HCT116 (cell line): ENCODE data around the gene SYNJ2. TPM values are rescaled to one million over a fixed set of nuclear protein-coding genes. Genes with fewer than 3 reads are reported as not detected.

Experiments used
- ATAC-seq: fragments of 200-7000 bp; cut with Tn5 transposase; 2 replicates; pipeline ENCODE4 v1.9.1; 2020; ENCODE audit warnings: mild to moderate bottlenecking, moderate library complexity
- BruUV-seq: library from RNA; stranded (reverse); fragments of 400-500 nt; replicated peaks from 2 replicates; lab custom pipeline; 2021; lab: Mats Ljungman, UMichigan
- CTCF ChIA-PET: fragments of 300-600 bp; sonication (Branson Sonifier 250); formaldehyde crosslinking; loops from one replicate; lab custom pipeline; 2021; ENCODE audit warnings: antibody characterized with exemption; lab: Charles Lee
- POLR2A ChIA-PET: fragments of 300-600, 350-600 bp; sonication (Branson Sonifier 250); formaldehyde crosslinking; loops from one replicate; lab custom pipeline; 2021; ENCODE audit warnings: antibody characterized with exemption; lab: Charles Lee
- RAD21 ChIA-PET, 2 experiments: fragments of 300-600 bp; sonication (Branson Sonifier 250); formaldehyde crosslinking; loops; one replicate each; lab custom pipeline; 2023; ENCODE audit warnings: low total read pairs in 2 of 2; ENCODE audit not compliant: uncharacterized antibody in 2 of 2, unreplicated experiment in 2 of 2, low non-redundant PET in 1 of 2; lab: Charles Lee
- DNase-seq: peaks from one replicate; pipeline ENCODE4 v3.0.0-alpha.2; 2010; ENCODE audit warnings: low read depth, low spot score
- H2AFZ ChIP-seq: fragments of 200-600 bp; shearing (Covaris generic), sonication (generic); 2 replicates; pipeline ENCODE4 v1.6.1; 2017; ENCODE audit warnings: low read depth, mixed run types, mixed read lengths, antibody characterized with exemption, low read length; ENCODE audit not compliant: poor library complexity, severe bottlenecking
- H3K27ac ChIP-seq: 2 replicates; pipeline ENCODE4 v1.5.1; 2012; ENCODE audit warnings: low read depth, low read length
- H3K27me3 ChIP-seq: fragments of 200-600 bp; sonication (generic); 2 replicates; pipeline ENCODE4 v1.6.1; 2016; ENCODE audit warnings: mixed run types, low read length, mixed read lengths; ENCODE audit not compliant: insufficient read depth
- H3K36me3 ChIP-seq, 2 experiments: fragments of 200-500 bp in 1 of 2; fragments of 200-600 bp in 1 of 2; sonication (Bioruptor generic) in 1 of 2; sonication (generic) in 1 of 2; 2 replicates each; pipeline versions ENCODE4 v1.5.1 to v1.6.1; 2014 to 2016; ENCODE audit warnings: low read length in 2 of 2, inconsistent platforms in 1 of 2, mixed read lengths in 1 of 2, mixed run types in 1 of 2; ENCODE audit not compliant: insufficient read depth in 2 of 2, control insufficient read depth in 1 of 2
- H3K4me1 ChIP-seq, 2 experiments: fragments of 200-600 bp in 1 of 2; sonication (generic) in 1 of 2; 2 replicates each; pipeline versions ENCODE4 v1.5.1 to v1.6.1; 2012 to 2017; ENCODE audit warnings: low read length in 2 of 2, inconsistent platforms in 1 of 2, mild to moderate bottlenecking in 1 of 2, mixed read lengths in 1 of 2, mixed run types in 1 of 2, moderate library complexity in 1 of 2; ENCODE audit not compliant: insufficient read depth in 2 of 2, control insufficient read depth in 1 of 2
- H3K4me2 ChIP-seq: fragments of 200-600 bp; sonication (generic); 2 replicates; pipeline ENCODE4 v1.6.1; 2017; ENCODE audit warnings: mixed run types, low read length, mixed read lengths
- H3K4me3 ChIP-seq, 2 experiments: fragments of 200-600 bp in 1 of 2; sonication (generic) in 1 of 2; replicated peaks in 1 of 2; 2 replicates each; pipeline ENCODE4 v1.5.1; 2011 to 2016; ENCODE audit warnings: low read length in 2 of 2, control low read depth in 1 of 2, low read depth in 1 of 2, mild to moderate bottlenecking in 1 of 2, mixed read lengths in 1 of 2, mixed run types in 1 of 2
- H3K79me2 ChIP-seq: fragments of 200-600 bp; sonication (generic); 2 replicates; pipeline ENCODE4 v1.6.1; 2017; ENCODE audit warnings: mild to moderate bottlenecking, mixed run types, low read length, moderate library complexity, mixed read lengths; ENCODE audit not compliant: insufficient read depth
- H3K9ac ChIP-seq: fragments of 200-600 bp; sonication (generic); 2 replicates; pipeline ENCODE4 v1.6.1; 2016; ENCODE audit warnings: low read length, mixed read lengths
- H3K9me2 ChIP-seq: fragments of 200-600 bp; sonication (generic), shearing (Covaris generic); 2 replicates; pipeline ENCODE4 v1.6.1; 2017; ENCODE audit warnings: mixed run types, mild to moderate bottlenecking, moderate library complexity; ENCODE audit not compliant: insufficient read depth
- H3K9me3 ChIP-seq, 2 experiments: fragments of 200-500 bp in 1 of 2; fragments of 200-600 bp in 1 of 2; sonication (Bioruptor generic) in 1 of 2; sonication (generic) in 1 of 2; 2 replicates each; pipeline ENCODE4 v1.6.1; 2014 to 2017; ENCODE audit warnings: low read length in 2 of 2, mixed read lengths in 2 of 2, inconsistent platforms in 1 of 2, low read depth in 1 of 2, mild to moderate bottlenecking in 1 of 2, mixed run types in 1 of 2, moderate library complexity in 1 of 2; ENCODE audit not compliant: control insufficient read depth in 1 of 2, insufficient read depth in 1 of 2
- H4K20me1 ChIP-seq: fragments of 200-600 bp; sonication (generic), shearing (Covaris generic); 2 replicates; pipeline ENCODE4 v1.6.1; 2017; ENCODE audit warnings: mixed run types, mild to moderate bottlenecking, moderate library complexity; ENCODE audit not compliant: insufficient read depth
- EGR1 ChIP-seq: IDR thresholded peaks from 2 replicates; pipeline ENCODE4 v1.6.1; 2012; ENCODE audit warnings: low read depth
- EZH2 ChIP-seq: fragments of 200-600 bp; sonication (generic); IDR thresholded peaks from 2 replicates; pipeline ENCODE4 v1.6.1; 2017; ENCODE audit warnings: antibody characterized with exemption, mixed run types
- JUND ChIP-seq: IDR thresholded peaks from 2 replicates; pipeline ENCODE4 v1.6.1; 2012
- POLR2A ChIP-seq: IDR thresholded peaks from 2 replicates; pipeline ENCODE4 v1.7.0; 2011; ENCODE audit warnings: borderline replicate concordance; ENCODE audit not compliant: insufficient read depth, insufficient read length; ENCODE audit errors: extremely low read depth
- RAD21 ChIP-seq: IDR thresholded peaks from 2 replicates; pipeline ENCODE4 v1.6.1; 2012; ENCODE audit warnings: low read depth, mild to moderate bottlenecking
- SIN3A ChIP-seq: IDR thresholded peaks from 2 replicates; pipeline ENCODE4 v1.6.1; 2012; ENCODE audit warnings: low read depth
- SP1 ChIP-seq: IDR thresholded peaks from 2 replicates; pipeline ENCODE4 v1.6.1; 2012; ENCODE audit warnings: low read depth
- SRF ChIP-seq: IDR thresholded peaks from 2 replicates; pipeline ENCODE4 v1.6.1; 2012; ENCODE audit warnings: low read depth
- ZFX ChIP-seq: fragments of 450-650 bp; IDR thresholded peaks from 2 replicates; pipeline ENCODE4 v1.6.1; 2017
- intact Hi-C: fragments of 100-400 bp; cut with micrococcal nuclease; formaldehyde crosslinking; loops from 2 replicates; pipeline ENCODE4 v1.10.0; 2022
- total RNA-seq: library from RNA; stranded (reverse); gene quantifications from one replicate; pipeline ENCODE4 v1.2.1, GENCODE V29; 2021; ENCODE audit not compliant: unreplicated experiment
- TF ChIP-seq, protein P1 (sequence below): IDR thresholded peaks from 2 replicates; pipeline ENCODE4 v1.6.1; 2012; ENCODE audit warnings: low read depth
- TF ChIP-seq, protein P2 (sequence below), 3 experiments: fragments of 200-600 bp in 1 of 3; sonication (generic) in 1 of 3; IDR thresholded peaks in 2 of 3; conservative IDR thresholded peaks in 1 of 3; 2 replicates each; pipeline ENCODE4 v1.5.1; 2012 to 2017; ENCODE audit warnings: low read depth in 2 of 3, low read length in 2 of 3, antibody characterized with exemption in 1 of 3, borderline replicate concordance in 1 of 3, control low read depth in 1 of 3, mild to moderate bottlenecking in 1 of 3, mixed read lengths in 1 of 3, mixed run types in 1 of 3, moderate library complexity in 1 of 3; ENCODE audit not compliant: insufficient read depth in 1 of 3
- TF ChIP-seq, protein P3 (sequence below): IDR thresholded peaks from 2 replicates; pipeline ENCODE4 v1.6.1; 2012

The SYNJ2 gene
- total RNA-seq, 1 experiment from 2014 or later = 23.9 TPM

DNA sequence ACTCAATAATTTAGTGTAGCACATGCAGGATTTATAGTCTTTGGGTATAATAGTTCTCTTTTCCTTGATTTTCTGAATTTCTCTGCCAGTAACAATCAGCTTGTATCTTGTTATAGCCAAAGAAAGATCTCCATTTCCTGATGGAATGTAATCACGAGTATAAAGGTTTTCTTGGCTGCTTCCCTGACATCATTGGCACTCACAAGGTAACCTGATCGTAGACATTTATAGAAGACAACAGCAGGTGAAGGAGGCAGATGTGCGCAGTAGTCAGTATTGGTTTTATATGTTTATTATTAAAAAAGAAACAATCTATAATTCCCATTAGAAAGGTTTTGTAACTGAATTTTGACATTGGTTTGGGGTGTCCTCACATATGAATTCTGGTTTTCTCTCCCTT lies 44.3 kb upstream of the SYNJ2 start:
- Histone ChIP-seq H3K4me1 (no peaks in the 10 kb centered on the region), H2AFZ (no peak overlapping the region), H3K4me3 (no peak overlapping the region), H3K79me2 (no peaks in the 10 kb centered on the region), H4K20me1 (no peaks in the 10 kb centered on the region), H3K36me3 (peaks cover 21 to 33% of the 10 kb centered on the region in 2 experiments), H3K27me3 (no peaks in the 10 kb centered on the region), H3K27ac (no peak overlapping the region), H3K9ac (no peak overlapping the region), H3K4me2 (no peak overlapping the region), H3K9me2 (no peaks in the 10 kb centered on the region), H3K9me3 (no peaks in the 10 kb centered on the region)
- ATAC-seq (no peak), DNase-seq (no peak)
- ChIA-PET RAD21 (interaction anchor here in 1 of 2 experiments (0.5 kb wide), 1 partner anchor 92 kb away, joined by 3 read pairs; no protein-coding TSS in a partner anchor), CTCF (no interaction called here), POLR2A (no interaction called here)
- TF ChIP-seq, protein P1, sequence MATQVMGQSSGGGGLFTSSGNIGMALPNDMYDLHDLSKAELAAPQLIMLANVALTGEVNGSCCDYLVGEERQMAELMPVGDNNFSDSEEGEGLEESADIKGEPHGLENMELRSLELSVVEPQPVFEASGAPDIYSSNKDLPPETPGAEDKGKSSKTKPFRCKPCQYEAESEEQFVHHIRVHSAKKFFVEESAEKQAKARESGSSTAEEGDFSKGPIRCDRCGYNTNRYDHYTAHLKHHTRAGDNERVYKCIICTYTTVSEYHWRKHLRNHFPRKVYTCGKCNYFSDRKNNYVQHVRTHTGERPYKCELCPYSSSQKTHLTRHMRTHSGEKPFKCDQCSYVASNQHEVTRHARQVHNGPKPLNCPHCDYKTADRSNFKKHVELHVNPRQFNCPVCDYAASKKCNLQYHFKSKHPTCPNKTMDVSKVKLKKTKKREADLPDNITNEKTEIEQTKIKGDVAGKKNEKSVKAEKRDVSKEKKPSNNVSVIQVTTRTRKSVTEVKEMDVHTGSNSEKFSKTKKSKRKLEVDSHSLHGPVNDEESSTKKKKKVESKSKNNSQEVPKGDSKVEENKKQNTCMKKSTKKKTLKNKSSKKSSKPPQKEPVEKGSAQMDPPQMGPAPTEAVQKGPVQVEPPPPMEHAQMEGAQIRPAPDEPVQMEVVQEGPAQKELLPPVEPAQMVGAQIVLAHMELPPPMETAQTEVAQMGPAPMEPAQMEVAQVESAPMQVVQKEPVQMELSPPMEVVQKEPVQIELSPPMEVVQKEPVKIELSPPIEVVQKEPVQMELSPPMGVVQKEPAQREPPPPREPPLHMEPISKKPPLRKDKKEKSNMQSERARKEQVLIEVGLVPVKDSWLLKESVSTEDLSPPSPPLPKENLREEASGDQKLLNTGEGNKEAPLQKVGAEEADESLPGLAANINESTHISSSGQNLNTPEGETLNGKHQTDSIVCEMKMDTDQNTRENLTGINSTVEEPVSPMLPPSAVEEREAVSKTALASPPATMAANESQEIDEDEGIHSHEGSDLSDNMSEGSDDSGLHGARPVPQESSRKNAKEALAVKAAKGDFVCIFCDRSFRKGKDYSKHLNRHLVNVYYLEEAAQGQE = no peak
- TF ChIP-seq SIN3A (no peak), POLR2A (no peak), JUND (no peak), ZFX (no peak), SRF (no peak), SP1 (no peak), EGR1 (no peak)
- intact Hi-C loops = no loop called here
- no TSS peak for BruUV-seq

DNA sequence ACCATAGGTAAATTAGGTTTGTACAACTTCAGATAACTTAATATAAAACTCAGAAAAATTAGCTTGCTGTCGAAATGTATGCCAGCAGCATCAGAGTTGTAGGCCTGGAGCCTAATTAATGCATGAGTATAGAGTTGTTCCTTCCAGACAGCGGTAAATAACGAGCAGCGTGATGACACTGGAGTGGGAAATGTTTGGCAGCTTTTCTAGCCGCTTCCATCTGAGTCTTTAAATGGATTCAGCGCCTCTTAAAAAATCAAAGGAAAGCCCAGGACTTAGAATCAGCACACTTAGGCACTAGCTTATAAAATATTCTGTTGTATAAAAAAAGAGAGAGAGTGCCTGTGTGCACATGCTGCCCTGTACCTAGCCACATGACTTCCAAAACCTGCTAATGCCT lies 43.7 kb upstream of the SYNJ2 start:
- H3K27ac ChIP-seq = no peak overlapping the region
- ATAC-seq (no peak), DNase-seq (no peak)
- H3K4me2 ChIP-seq = no peak overlapping the region
- no peak overlapping the region for H3K9ac ChIP-seq
- no peak overlapping the region for H3K4me3 ChIP-seq
- CTCF ChIA-PET = no interaction called here
- no peaks in the 10 kb centered on the region for H3K79me2 ChIP-seq
- H3K36me3 ChIP-seq = peaks cover 24 to 34% of the 10 kb centered on the region in 2 experiments
- POLR2A ChIA-PET = interaction anchor here (0.6 kb wide), 1 partner anchor 12 kb away, joined by 3 read pairs; no protein-coding TSS in a partner anchor
- H3K27me3 ChIP-seq = no peaks in the 10 kb centered on the region
- no peaks in the 10 kb centered on the region for H3K9me2 ChIP-seq
- BruUV-seq = no TSS peak
- no peaks in the 10 kb centered on the region for H4K20me1 ChIP-seq
- TF ChIP-seq ZFX = no peak
- TF ChIP-seq EZH2 = no peak
- TF ChIP-seq, protein P1 = no peak
- no peak for TF ChIP-seq SP1
- TF ChIP-seq, protein P2, sequence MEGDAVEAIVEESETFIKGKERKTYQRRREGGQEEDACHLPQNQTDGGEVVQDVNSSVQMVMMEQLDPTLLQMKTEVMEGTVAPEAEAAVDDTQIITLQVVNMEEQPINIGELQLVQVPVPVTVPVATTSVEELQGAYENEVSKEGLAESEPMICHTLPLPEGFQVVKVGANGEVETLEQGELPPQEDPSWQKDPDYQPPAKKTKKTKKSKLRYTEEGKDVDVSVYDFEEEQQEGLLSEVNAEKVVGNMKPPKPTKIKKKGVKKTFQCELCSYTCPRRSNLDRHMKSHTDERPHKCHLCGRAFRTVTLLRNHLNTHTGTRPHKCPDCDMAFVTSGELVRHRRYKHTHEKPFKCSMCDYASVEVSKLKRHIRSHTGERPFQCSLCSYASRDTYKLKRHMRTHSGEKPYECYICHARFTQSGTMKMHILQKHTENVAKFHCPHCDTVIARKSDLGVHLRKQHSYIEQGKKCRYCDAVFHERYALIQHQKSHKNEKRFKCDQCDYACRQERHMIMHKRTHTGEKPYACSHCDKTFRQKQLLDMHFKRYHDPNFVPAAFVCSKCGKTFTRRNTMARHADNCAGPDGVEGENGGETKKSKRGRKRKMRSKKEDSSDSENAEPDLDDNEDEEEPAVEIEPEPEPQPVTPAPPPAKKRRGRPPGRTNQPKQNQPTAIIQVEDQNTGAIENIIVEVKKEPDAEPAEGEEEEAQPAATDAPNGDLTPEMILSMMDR (IDR thresholded peaks at IDR 0.05 in 2 of 3, conservative IDR thresholded peaks at IDR 0.05 in 1 of 3; ENCODE audit: borderline replicate concordance in 1 of 3, insufficient read depth in 1 of 3, low read depth in 2 of 3, low read length in 2 of 3) = no peak
- TF ChIP-seq RAD21 = no peak
- TF ChIP-seq, protein P3, sequence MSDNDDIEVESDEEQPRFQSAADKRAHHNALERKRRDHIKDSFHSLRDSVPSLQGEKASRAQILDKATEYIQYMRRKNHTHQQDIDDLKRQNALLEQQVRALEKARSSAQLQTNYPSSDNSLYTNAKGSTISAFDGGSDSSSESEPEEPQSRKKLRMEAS = no peak
- H3K9me3 ChIP-seq = no peaks in the 10 kb centered on the region
- no peaks in the 10 kb centered on the region for H3K4me1 ChIP-seq
- no peak overlapping the region for H2AFZ ChIP-seq
- RAD21 ChIA-PET = no interaction called here
- intact Hi-C loops = no loop called here
